Esophagus muscularis mucosa (tissue), 4 donors: ENCODE measurements around the gene MESP2. TPM values are rescaled to one million over a fixed set of nuclear protein-coding genes. Genes with fewer than 3 reads are reported as not detected.

Experiments
- DNase-seq: peaks from one replicate; pipeline ENCODE4 v3.0.0-alpha.2; 2017; ENCODE audit errors: extremely low spot score
- H3K27ac ChIP-seq, 4 donors: fragments of 200-600 bp; sonication (generic); replicated peaks in 1 of 4; 1 replicate in 3 of 4; 2 replicates in 1 of 4; pipeline ENCODE4 v1.5.1; 2016 to 2019; ENCODE audit warnings: mild to moderate bottlenecking in 1 of 4
- H3K27me3 ChIP-seq, 4 donors: fragments of 200-600 bp; sonication (generic); one replicate each; pipeline versions ENCODE4 v1.5.1 to v1.6.0; 2016 to 2019
- H3K36me3 ChIP-seq, 4 donors: fragments of 200-600 bp; sonication (generic); one replicate each; pipeline ENCODE4 v1.5.1; 2016 to 2019
- H3K4me1 ChIP-seq, 4 donors: fragments of 200-600 bp; sonication (generic); one replicate each; pipeline ENCODE4 v1.5.1; 2016 to 2019
- H3K4me3 ChIP-seq, 4 donors: fragments of 200-600 bp; sonication (generic); 1 replicate in 2 of 4; 2 replicates in 2 of 4; pipeline ENCODE4 v1.5.1; 2016 to 2019; ENCODE audit warnings: mild to moderate bottlenecking in 4 of 4, moderate library complexity in 1 of 4
- H3K9me3 ChIP-seq, 4 donors: fragments of 200-600 bp; sonication (generic); 1 replicate in 3 of 4; 2 replicates in 1 of 4; pipeline ENCODE4 v1.5.1; 2016 to 2019
- EP300 ChIP-seq: sonication (generic); formaldehyde crosslinking; IDR thresholded peaks from one replicate; pipeline ENCODE4 v1.6.1; 2017; ENCODE audit warnings: antibody characterized with exemption
- POLR2A ChIP-seq: fragments of 450-650 bp; IDR thresholded peaks from one replicate; pipeline ENCODE4 v1.6.1; 2017; ENCODE audit warnings: antibody characterized with exemption, moderate library complexity, mild to moderate bottlenecking, low read depth
- POLR2AphosphoS5 ChIP-seq, 2 donors: sonication (generic); formaldehyde crosslinking; IDR thresholded peaks; one replicate each; pipeline ENCODE4 v1.6.1; 2017; ENCODE audit warnings: antibody characterized with exemption in 2 of 2
- WGBS: methylation state at CpG from one replicate; pipeline ENCODE4 v1.1.5; 2018; 5-methylcytosine and 5-hydroxymethylcytosine counted together
- intact Hi-C: fragments of 100-400 bp; cut with DNase I; formaldehyde crosslinking; loops from one replicate; pipeline ENCODE4 v1.15.1; 2023
- total RNA-seq, 4 donors: library from RNA; depleted of rRNA; stranded (reverse); fragments of >200 nt; gene quantifications; one replicate each; pipeline versions ENCODE4 v1.1.0 to v1.2.1, GENCODE V29; 2016
- TF ChIP-seq, protein P1 (sequence below), 3 experiments: fragments of 200-600 bp in 2 of 3; fragments of 450-650 bp in 1 of 3; sonication (generic) in 2 of 3; IDR thresholded peaks; one replicate each; pipeline ENCODE4 v1.5.1; 2017 to 2019; ENCODE audit warnings: antibody characterized with exemption in 3 of 3, mild to moderate bottlenecking in 2 of 3, moderate library complexity in 1 of 3

The MESP2 gene
- total RNA-seq, 4 donors from 2014 or later: not detected

DNA sequence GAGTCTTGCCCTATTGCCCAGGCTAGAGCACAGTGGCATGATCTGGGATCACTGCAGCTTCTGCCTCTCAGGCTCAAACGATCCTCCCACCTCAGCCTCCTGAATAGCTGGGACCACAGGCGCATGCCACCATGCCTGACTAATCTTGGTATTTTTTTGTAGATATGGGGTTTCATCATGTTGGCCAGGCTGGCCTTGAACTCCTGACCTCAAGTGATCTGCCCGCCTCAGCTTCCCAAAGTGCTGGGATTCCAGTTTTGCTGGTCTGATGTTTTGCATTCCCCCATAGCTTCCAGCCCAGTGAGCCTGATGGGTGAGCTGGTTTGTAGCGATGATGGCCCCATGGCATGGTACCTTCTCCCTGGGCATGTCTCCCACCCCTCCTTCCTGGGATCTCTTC is 20.4 kb upstream of the MESP2 start:
- TF ChIP-seq EP300 (no peak), POLR2AphosphoS5 (IDR thresholded peaks at IDR 0.05) (no peak), POLR2A (no peak)
- TF ChIP-seq, protein P1, sequence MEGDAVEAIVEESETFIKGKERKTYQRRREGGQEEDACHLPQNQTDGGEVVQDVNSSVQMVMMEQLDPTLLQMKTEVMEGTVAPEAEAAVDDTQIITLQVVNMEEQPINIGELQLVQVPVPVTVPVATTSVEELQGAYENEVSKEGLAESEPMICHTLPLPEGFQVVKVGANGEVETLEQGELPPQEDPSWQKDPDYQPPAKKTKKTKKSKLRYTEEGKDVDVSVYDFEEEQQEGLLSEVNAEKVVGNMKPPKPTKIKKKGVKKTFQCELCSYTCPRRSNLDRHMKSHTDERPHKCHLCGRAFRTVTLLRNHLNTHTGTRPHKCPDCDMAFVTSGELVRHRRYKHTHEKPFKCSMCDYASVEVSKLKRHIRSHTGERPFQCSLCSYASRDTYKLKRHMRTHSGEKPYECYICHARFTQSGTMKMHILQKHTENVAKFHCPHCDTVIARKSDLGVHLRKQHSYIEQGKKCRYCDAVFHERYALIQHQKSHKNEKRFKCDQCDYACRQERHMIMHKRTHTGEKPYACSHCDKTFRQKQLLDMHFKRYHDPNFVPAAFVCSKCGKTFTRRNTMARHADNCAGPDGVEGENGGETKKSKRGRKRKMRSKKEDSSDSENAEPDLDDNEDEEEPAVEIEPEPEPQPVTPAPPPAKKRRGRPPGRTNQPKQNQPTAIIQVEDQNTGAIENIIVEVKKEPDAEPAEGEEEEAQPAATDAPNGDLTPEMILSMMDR (IDR thresholded peaks at IDR 0.05): no peak
- Histone ChIP-seq H3K36me3 (no peaks in the 10 kb centered on the region), H3K27ac (no peak overlapping the region), H3K4me1 (peaks cover 6 to 10% (median 8%) of the 10 kb centered on the region in 4 donors), H3K27me3 (no peaks in the 10 kb centered on the region), H3K9me3 (no peaks in the 10 kb centered on the region), H3K4me3 (no peak overlapping the region)
- WGBS: 88% methylated on average over 4 of the region's 4 CpGs
- no peak for DNase-seq
- intact Hi-C loops: no loop called here

DNA sequence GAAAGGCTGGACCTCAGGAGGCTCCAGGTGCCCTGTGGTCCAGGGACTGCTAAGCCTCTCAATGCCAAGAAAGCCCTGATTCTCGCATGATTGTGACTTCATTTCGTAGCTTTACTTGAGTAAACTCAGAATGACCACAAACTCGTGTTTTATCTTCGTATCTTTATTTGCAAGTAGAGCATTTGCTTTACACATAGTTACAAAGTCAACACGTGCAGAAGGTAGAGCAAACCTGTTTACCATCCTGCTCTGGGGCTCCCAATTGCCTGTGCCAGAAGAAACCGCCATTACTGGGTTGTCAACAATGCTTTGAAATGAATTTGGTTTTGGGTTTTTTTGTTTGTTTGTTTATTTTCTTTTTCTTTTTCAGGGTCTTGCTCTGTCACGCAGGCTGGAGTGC is 19.2 kb upstream of the MESP2 start:
- intact Hi-C loops: no loop called here

DNA sequence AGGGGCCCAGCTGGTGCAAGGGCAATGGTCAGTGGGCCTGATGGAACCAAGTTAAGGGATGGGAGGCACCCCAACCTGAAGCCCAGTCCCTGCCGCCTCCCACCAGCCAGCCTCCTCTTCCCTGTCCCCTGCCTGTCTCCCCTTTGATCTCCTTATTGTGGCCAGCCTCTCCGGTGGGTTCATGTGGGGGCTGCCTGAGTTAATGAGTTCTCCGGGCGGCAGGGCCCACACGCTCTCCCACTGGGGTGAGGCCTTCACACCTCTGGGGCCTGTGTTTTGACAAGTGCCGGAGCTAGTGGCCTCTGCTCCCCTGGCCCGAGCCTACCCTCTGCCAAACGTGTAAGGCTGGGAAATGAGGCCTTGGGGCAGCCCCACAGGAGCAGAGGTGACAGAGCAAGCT is 17.8 kb upstream of the MESP2 start:
- Histone ChIP-seq H3K36me3 (no peaks in the 10 kb centered on the region), H3K4me3 (no peak overlapping the region), H3K9me3 (no peaks in the 10 kb centered on the region), H3K27me3 (no peaks in the 10 kb centered on the region), H3K27ac (no peak overlapping the region), H3K4me1 (peaks cover 0 to 9% (median 4%) of the 10 kb centered on the region in 4 donors)
- intact Hi-C loops: no loop called here
- no peak for TF ChIP-seq EP300
- no peak for TF ChIP-seq POLR2AphosphoS5 (IDR thresholded peaks at IDR 0.05)
- TF ChIP-seq POLR2A: no peak
- TF ChIP-seq, protein P1 (IDR thresholded peaks at IDR 0.05): no peak
- DNase-seq: no peak
- WGBS: 90% methylated on average over 5 of the region's 8 CpGs

More for the DNA sequence above, 19.2 kb upstream of the MESP2 start:
- no peaks in the 10 kb centered on the region for H3K27me3 ChIP-seq
- no peak overlapping the region for H3K27ac ChIP-seq
- peaks cover 0 to 9% (median 4%) of the 10 kb centered on the region in 4 donors for H3K4me1 ChIP-seq
- H3K9me3 ChIP-seq: no peaks in the 10 kb centered on the region
- 80% methylated on average over 7 of the region's 7 CpGs for WGBS
- no peak overlapping the region for H3K4me3 ChIP-seq
- no peaks in the 10 kb centered on the region for H3K36me3 ChIP-seq
- DNase-seq: no peak
- TF ChIP-seq EP300 (no peak), POLR2AphosphoS5 (IDR thresholded peaks at IDR 0.05) (no peak)

DNA sequence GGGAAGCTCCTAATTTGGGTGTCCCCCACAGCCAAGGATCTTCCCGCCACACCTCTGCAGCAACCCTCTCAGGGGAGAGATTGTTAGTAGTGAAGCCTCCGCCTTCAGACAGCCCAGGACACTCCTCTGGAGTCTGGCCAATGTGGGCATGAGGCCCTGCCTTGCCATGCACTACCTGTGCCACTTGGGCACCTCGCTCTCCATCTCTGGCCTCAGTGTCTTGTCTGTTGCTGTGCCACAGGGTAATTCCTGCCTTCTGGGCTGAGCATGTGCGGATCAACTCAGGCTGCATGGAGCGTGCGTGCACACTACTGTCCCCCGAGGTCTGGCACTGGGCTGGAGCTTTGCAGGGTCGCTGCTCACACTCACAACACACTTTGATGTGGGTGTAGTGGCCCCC is 17.2 kb upstream of the MESP2 start:
- 92% methylated on average over 7 of the region's 8 CpGs for WGBS
- DNase-seq: no peak
- intact Hi-C loops: no loop called here

DNA sequence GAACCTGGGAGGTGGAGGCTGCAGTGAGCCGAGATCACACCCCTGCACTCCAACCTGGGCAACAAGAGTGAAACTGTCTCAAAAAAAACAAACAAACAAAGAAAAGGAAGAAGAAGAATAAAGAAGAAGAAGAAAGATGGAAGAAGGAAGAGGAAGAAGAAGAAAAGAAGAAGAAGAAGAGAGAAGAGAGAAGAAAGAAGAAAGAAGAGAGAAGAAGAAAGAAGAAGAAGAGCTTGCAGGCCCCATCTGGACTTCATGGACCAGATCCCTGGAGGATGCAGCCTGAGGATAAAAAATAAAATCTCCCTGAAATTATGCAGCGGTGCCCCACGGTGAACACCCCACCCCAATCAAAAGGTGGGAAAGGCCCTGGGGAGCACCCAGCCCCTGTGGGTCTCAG is 16.3 kb upstream of the MESP2 start:
- no peak for DNase-seq
- H3K27ac ChIP-seq: no peak overlapping the region
- intact Hi-C loops: loop anchor here (2.0 kb wide), 1 partner anchor 115 kb away; no protein-coding TSS in a partner anchor
- H3K27me3 ChIP-seq: no peaks in the 10 kb centered on the region
- TF ChIP-seq POLR2AphosphoS5 (IDR thresholded peaks at IDR 0.05) (no peak), EP300 (no peak), POLR2A (no peak)
- TF ChIP-seq, protein P1 (IDR thresholded peaks at IDR 0.05): no peak
- no peak overlapping the region for H3K4me3 ChIP-seq
- H3K36me3 ChIP-seq: no peaks in the 10 kb centered on the region
- no peaks in the 10 kb centered on the region for H3K9me3 ChIP-seq
- 89% methylated on average over 3 of the region's 3 CpGs for WGBS
- peaks cover 0 to 9% (median 4%) of the 10 kb centered on the region in 4 donors for H3K4me1 ChIP-seq

More for the DNA sequence above, 17.2 kb upstream of the MESP2 start:
- no peak for TF ChIP-seq EP300
- no peak for TF ChIP-seq POLR2A
- TF ChIP-seq, protein P1 (IDR thresholded peaks at IDR 0.05): no peak
- TF ChIP-seq POLR2AphosphoS5 (IDR thresholded peaks at IDR 0.05): no peak
- Histone ChIP-seq H3K27ac (no peak overlapping the region), H3K9me3 (no peaks in the 10 kb centered on the region), H3K4me1 (peaks cover 0 to 9% (median 4%) of the 10 kb centered on the region in 4 donors), H3K27me3 (no peaks in the 10 kb centered on the region), H3K4me3 (no peak overlapping the region), H3K36me3 (no peaks in the 10 kb centered on the region)
